ENCODE measurements around the gene CLCN5.

The CLCN5 gene

GRCh38 chrX:49959602-49960001, 37.2 kb downstream of the CLCN5 start:
- TF ChIP-seq, protein P1, sequence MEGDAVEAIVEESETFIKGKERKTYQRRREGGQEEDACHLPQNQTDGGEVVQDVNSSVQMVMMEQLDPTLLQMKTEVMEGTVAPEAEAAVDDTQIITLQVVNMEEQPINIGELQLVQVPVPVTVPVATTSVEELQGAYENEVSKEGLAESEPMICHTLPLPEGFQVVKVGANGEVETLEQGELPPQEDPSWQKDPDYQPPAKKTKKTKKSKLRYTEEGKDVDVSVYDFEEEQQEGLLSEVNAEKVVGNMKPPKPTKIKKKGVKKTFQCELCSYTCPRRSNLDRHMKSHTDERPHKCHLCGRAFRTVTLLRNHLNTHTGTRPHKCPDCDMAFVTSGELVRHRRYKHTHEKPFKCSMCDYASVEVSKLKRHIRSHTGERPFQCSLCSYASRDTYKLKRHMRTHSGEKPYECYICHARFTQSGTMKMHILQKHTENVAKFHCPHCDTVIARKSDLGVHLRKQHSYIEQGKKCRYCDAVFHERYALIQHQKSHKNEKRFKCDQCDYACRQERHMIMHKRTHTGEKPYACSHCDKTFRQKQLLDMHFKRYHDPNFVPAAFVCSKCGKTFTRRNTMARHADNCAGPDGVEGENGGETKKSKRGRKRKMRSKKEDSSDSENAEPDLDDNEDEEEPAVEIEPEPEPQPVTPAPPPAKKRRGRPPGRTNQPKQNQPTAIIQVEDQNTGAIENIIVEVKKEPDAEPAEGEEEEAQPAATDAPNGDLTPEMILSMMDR (IDR thresholded peaks at IDR 0.05; ENCODE audit: low read depth, low read length) = no peak
- DNase-seq (ENCODE audit: extremely low read depth, low read depth) = no peak

- TF ChIP-seq, protein P1 (IDR thresholded peaks at IDR 0.05; ENCODE audit: low read depth, low read length) = no peak
- no peak for DNase-seq (ENCODE audit: extremely low read depth, low read depth)
These were observed 37.7 kb downstream of the CLCN5 start for GRCh38 chrX:49960061-49960460.

DNA sequence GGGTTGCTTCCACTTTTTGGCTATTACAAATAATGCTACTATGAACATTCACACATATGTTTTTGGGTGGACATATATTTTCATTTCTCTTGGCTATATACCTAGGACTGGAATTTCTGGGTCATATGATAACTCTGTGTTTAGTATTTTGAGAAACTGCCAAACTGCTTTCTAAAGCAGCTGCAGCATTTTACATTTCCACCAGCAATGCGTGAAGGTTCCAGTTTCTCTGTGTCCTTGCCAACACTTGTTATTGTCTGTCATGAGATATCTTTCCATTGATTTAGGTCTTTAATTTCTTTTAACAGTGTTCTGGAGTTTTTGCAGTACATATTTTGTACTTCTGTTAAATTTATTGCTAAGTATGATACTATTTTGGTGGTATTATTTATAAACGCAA, 48.3 kb downstream of the CLCN5 start:
- no peak for DNase-seq (ENCODE audit: extremely low read depth, low read depth)
- TF ChIP-seq, protein P1 (IDR thresholded peaks at IDR 0.05; ENCODE audit: low read depth, low read length) = no peak

DNA sequence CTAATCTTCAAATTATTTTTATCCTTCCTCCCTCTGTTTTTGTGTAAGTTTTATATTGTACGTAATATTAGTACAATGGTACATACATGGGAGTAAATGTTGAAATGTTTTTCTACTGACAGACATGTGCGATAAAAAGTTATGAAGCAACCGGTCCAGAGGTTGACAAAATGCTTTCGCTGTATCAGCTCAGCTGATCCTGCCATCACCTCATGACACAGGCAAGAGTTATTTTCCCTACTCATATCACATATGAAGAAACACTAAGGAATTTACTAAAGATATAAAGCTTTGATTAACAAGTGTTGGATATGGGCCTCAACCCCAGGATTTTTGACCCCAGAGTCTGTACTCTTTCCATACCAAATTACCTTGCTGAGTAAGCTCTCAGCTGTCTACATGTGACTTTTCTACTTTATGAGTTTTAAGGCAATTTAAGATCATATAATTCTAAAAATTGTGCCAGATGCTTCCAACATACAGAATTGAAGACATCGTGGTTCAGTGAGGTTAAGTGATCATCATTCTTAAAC, 50.0 kb downstream of the CLCN5 start:
- TF ChIP-seq, protein P1 (IDR thresholded peaks at IDR 0.05; ENCODE audit: low read depth, low read length) = no peak
- DNase-seq (ENCODE audit: extremely low read depth, low read depth) = no peak

DNA sequence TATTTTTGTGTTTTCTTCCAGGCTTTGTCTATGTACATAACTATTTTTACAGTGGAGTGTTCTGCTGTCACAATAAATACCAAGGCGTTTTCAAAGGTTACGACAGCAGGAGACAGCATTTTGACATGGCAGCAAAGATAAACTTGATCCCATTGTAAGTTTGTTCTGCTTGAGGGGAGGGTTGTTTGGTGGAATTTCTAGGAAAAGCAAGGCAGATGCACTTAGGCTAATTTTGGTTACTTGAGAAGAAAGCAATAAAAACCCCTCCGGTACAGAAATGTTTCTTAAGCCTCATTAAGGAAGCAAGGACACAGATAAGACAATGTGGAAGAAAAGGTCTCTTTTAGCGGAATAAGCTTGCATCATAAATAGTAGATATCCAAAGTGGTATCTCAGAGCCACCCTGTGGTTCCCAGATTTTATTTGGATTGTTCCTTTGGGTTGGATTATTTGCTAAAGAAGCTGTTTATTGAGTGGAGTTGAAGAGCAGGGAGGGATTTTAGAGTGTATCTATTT, 54.3 kb downstream of the CLCN5 start:
- TF ChIP-seq, protein P1 (IDR thresholded peaks at IDR 0.05; ENCODE audit: low read depth, low read length) = no peak
- DNase-seq (ENCODE audit: extremely low read depth, low read depth) = no peak

- DNase-seq (ENCODE audit: extremely low read depth, low read depth) = no peak
- TF ChIP-seq, protein P1 (IDR thresholded peaks at IDR 0.05; ENCODE audit: low read depth, low read length) = no peak
These were observed 55.1 kb downstream of the CLCN5 start for GRCh38 chrX:49977319-49978090.

DNA sequence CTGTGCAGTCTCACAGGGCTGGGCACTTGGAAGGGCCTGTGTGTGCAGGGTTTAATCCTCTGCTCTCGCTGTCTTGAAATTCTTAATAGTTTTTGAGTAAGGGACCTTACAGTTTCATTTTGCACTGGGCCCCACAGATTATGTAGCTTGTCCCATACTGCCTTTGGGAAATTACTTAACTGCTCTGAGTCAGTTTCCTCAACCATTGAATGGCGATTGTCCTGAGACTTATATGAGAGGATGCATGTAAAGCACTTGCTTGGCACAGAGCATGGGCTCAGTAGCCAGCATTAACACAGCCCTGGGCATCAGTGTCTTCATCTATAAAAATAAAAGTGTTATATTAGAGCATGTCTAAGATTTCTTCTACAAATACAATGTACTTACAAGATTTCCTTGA, 55.8 kb downstream of the CLCN5 start:
- TF ChIP-seq, protein P1 (IDR thresholded peaks at IDR 0.05; ENCODE audit: low read depth, low read length) = no peak
- no peak for DNase-seq (ENCODE audit: extremely low read depth, low read depth)
